Cardiac muscle cell (in vitro differentiated cells and primary cell): ENCODE results near the gene VWF. TPM values are rescaled to one million over a fixed set of nuclear protein-coding genes. Genes with fewer than 3 reads are reported as not detected.

ENCODE experiments used
- DNase-seq, 2 donors: peaks; one replicate each; pipeline versions ENCODE4 v3.0.0 to v3.0.0-alpha.2; 2010 to 2017; ENCODE audit warnings: low read depth in 1 of 2, low spot score in 1 of 2
- H3K27ac ChIP-seq: fragments of 200-600 bp; sonication (generic); 2 replicates; pipeline ENCODE4 v1.5.1; 2016
- H3K27me3 ChIP-seq: fragments of 200-600 bp; sonication (generic); 2 replicates; pipeline ENCODE4 v1.6.0; 2016; ENCODE audit warnings: control low read depth
- H3K36me3 ChIP-seq: fragments of 200-600 bp; sonication (generic); 2 replicates; pipeline ENCODE4 v1.5.1; 2016; ENCODE audit warnings: control low read depth
- H3K4me1 ChIP-seq: fragments of 200-600 bp; sonication (generic); 2 replicates; pipeline ENCODE4 v1.8.1; 2017; ENCODE audit warnings: low read depth, mild to moderate bottlenecking, mixed run types
- H3K4me3 ChIP-seq: fragments of 200-600 bp; sonication (generic); 2 replicates; pipeline ENCODE4 v1.5.1; 2016; ENCODE audit warnings: mild to moderate bottlenecking
- H3K9me3 ChIP-seq: fragments of 200-600 bp; sonication (generic); 2 replicates; pipeline ENCODE4 v1.5.1; 2017; ENCODE audit warnings: low read depth, mild to moderate bottlenecking, control low read depth
- polyA plus RNA-seq: library from polyadenylated mRNA; unstranded; fragments of >200 nt; fragmentation: Nextera tagmentation; extraction: Ambion mirVana; gene quantifications from 2 replicates; pipeline ENCODE4 v1.2.1, GENCODE V29; 2016
- total RNA-seq: library from RNA; depleted of rRNA; stranded (reverse); fragments of >200 nt; gene quantifications from 2 replicates; pipeline ENCODE4 v1.2.3, GENCODE V29; 2016
- TF ChIP-seq, protein P1 (sequence below): IDR thresholded peaks from 2 replicates; pipeline ENCODE4 v1.5.1; 2012; ENCODE audit warnings: low read depth, mild to moderate bottlenecking, low read length

The VWF gene
- total and polyA plus RNA-seq, 2 experiments from 2014 or later: 0.03 TPM; not detected in 1

DNA sequence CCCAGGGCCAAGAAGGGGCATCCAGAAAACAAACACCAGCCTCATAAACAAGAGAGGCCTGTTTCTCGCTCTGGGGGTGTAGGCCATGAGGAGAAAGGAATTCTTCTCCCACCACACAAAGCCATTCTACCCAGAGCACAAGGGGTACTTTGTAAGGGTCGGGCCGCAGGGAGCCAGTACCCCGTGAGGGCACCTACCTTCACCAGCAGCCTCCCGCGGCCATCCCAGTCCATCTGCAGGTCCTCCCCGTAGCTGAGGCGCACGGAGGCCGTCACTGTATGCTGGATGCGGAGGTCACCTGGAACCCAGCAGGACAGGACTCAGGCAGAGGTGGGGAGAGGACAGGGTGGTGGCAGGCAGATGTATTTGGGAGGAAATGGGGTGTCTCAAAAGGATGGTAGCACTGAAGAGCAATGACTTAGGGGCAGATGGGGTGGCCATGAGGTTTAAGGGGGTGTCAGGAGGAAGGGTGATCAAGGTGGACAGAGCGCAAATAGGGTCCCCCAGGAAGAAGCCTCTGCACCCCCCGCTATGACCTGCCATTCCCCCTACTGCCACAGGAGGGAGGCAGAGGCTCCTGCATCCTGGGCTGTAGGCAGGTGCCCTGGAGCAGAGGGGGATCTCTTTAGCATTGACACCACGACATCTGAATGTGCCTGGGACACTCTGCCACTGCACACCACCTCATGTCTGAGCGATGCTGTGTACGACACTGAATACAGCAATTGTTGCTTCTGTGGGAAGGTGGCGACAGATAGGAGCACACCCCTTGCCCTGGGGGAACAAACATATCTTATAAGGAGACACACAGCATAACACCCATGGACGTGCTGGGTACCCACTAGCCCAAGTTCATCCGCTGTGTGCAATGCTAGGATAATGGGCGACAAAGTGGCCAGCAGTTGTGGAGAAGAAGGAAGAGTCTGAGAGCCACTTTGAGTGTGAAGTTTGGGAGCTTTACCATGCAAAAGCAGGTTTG lies 61.4 kb downstream of the VWF start:
- DNase-seq: peak; percentile 58 to 65
- Histone ChIP-seq H3K4me3 (no peak overlapping the region), H3K9me3 (no peaks in the 10 kb centered on the region), H3K27ac (no peak overlapping the region), H3K36me3 (no peaks in the 10 kb centered on the region), H3K4me1 (no peaks in the 10 kb centered on the region), H3K27me3 (no peaks in the 10 kb centered on the region)
- TF ChIP-seq, protein P1, sequence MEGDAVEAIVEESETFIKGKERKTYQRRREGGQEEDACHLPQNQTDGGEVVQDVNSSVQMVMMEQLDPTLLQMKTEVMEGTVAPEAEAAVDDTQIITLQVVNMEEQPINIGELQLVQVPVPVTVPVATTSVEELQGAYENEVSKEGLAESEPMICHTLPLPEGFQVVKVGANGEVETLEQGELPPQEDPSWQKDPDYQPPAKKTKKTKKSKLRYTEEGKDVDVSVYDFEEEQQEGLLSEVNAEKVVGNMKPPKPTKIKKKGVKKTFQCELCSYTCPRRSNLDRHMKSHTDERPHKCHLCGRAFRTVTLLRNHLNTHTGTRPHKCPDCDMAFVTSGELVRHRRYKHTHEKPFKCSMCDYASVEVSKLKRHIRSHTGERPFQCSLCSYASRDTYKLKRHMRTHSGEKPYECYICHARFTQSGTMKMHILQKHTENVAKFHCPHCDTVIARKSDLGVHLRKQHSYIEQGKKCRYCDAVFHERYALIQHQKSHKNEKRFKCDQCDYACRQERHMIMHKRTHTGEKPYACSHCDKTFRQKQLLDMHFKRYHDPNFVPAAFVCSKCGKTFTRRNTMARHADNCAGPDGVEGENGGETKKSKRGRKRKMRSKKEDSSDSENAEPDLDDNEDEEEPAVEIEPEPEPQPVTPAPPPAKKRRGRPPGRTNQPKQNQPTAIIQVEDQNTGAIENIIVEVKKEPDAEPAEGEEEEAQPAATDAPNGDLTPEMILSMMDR: peak; percentile 96

DNA sequence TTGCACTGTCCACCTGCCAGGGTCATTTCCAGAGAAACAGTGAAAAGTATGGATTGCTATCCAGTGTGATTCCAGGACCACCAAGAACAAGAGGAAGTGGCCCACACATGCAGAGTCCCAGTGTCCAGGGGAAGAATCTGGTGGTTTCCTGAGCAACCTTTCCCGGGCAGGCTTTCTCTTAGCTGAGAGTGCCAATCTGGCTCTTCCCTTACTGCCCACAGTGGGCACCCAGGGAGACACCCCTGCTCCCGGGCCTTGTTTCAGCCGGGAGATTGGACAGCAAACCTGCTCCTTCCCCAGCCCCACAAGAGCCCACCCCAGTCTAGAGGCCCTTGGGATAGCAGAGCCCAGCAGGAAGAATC lies 62.1 kb downstream of the VWF start:
- no peak overlapping the region for H3K4me3 ChIP-seq
- DNase-seq: no peak
- no peaks in the 10 kb centered on the region for H3K36me3 ChIP-seq
- no peaks in the 10 kb centered on the region for H3K9me3 ChIP-seq
- no peaks in the 10 kb centered on the region for H3K27me3 ChIP-seq
- TF ChIP-seq, protein P1: no peak
- no peaks in the 10 kb centered on the region for H3K4me1 ChIP-seq
- no peak overlapping the region for H3K27ac ChIP-seq

DNA sequence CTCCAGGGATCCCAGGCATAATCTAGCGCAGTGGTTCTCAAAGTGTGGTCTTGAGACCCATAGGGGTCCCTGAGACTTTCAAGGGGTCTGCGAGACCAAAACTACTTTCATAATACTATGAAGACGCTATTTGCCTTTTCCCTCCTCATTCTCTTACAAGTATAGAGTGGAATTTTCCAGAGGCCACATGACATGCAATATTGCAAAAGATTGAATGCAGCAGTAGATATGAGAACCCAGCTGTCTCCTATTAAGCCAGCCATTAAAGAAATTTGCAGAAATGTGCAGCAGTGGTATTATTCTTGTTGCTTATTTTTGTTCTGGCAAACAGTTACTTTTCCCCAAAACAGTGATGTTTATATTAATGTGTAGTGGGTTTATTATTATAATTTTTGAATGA lies 62.8 kb downstream of the VWF start:
- DNase-seq: peak in 1 of 2 donors; percentile 74
- Histone ChIP-seq H3K4me1 (no peaks in the 10 kb centered on the region), H3K27ac (no peak overlapping the region), H3K4me3 (no peak overlapping the region), H3K27me3 (no peaks in the 10 kb centered on the region), H3K9me3 (no peaks in the 10 kb centered on the region), H3K36me3 (no peaks in the 10 kb centered on the region)
- TF ChIP-seq, protein P1: no peak

DNA sequence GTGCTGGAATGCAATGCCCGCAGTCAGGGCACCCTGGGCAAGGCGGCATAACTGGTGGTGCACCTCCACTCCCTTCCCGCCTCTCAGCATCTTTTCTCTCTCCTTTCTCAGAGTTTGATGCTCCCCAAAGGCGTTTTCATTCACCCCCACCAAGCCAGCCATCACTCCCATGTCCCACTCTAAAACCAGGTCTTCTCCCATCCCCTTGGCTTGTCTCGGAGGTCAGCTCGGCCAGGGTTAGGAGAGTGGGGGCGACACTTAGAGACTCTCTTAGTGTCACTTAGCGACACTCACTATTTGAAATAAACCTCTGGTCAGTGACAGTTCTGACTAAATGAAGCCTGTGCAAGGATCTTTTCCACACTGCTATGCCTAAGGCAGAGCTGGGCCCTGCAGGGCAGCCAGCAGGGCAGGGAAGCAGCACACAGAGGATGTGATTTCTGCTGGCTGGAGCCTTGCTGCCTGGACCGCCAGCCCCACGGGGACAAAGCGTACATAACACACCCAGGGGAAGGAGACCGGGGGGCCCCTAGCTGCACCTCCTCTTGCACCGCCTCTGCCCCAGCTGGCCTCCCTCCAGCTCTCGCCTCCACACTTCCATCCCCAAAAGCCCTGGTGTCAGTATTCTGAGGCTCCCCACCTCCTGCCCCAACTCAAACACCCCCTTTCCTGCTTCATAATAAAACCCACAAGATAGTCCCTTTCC lies 64.5 kb downstream of the VWF start:
- peak in 1 of 2 donors; percentile 18 for DNase-seq
- no peaks in the 10 kb centered on the region for H3K36me3 ChIP-seq
- no peaks in the 10 kb centered on the region for H3K4me1 ChIP-seq
- no peaks in the 10 kb centered on the region for H3K9me3 ChIP-seq
- no peaks in the 10 kb centered on the region for H3K27me3 ChIP-seq
- TF ChIP-seq, protein P1: no peak
- no peak overlapping the region for H3K4me3 ChIP-seq
- H3K27ac ChIP-seq: no peak overlapping the region

DNA sequence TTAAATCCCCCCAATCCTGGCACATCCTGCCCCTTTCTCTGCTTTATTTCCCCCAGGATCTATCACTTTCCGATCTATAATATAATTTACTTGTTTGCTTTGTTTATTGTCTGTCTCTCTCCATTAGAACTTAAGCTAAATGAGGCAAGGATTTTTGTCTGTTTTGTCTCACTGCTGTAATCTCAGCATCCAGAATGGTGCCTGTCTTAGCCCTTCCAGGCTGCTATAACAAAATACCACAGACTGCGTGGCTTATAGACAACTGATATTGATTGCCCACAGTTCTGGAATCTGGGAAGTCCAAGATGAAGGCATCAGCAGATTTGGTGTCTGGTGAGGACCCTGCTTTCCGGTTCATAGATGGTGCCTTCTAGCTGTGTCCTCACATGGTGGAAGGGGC lies 65.2 kb downstream of the VWF start:
- no peaks in the 10 kb centered on the region for H3K27me3 ChIP-seq
- no peak for DNase-seq
- H3K36me3 ChIP-seq: no peaks in the 10 kb centered on the region
- no peak overlapping the region for H3K27ac ChIP-seq
- no peak overlapping the region for H3K4me3 ChIP-seq
- H3K9me3 ChIP-seq: no peaks in the 10 kb centered on the region
- TF ChIP-seq, protein P1: no peak
- H3K4me1 ChIP-seq: no peaks in the 10 kb centered on the region
